HEK293T (cell line): ENCODE results near the gene MKRN2OS.

ENCODE experiments used
- CTBP1 ChIP-seq: fragments of 450-650 bp; IDR thresholded peaks from 2 replicates; pipeline ENCODE4 v1.6.1; 2016; ENCODE audit warnings: borderline replicate concordance
- ELF4 ChIP-seq: fragments of 450-650 bp; IDR thresholded peaks from 2 replicates; pipeline ENCODE4 v1.6.1; 2017; ENCODE audit warnings: antibody characterized with exemption
- FOXK2 ChIP-seq: fragments of 450-650 bp; IDR thresholded peaks from 2 replicates; pipeline ENCODE4 v1.6.1; 2016; ENCODE audit warnings: mild to moderate bottlenecking
- FOXM1 ChIP-seq: fragments of 450-650 bp; IDR thresholded peaks from 2 replicates; pipeline ENCODE4 v1.6.1; 2017; ENCODE audit warnings: mild to moderate bottlenecking, borderline replicate concordance
- HDGF ChIP-seq: fragments of 450-650 bp; IDR thresholded peaks from 2 replicates; pipeline ENCODE4 v1.6.1; 2017; ENCODE audit warnings: antibody characterized with exemption, borderline replicate concordance
- LEF1 ChIP-seq: fragments of 450-650 bp; IDR thresholded peaks from 2 replicates; pipeline ENCODE4 v1.6.1; 2017; ENCODE audit warnings: mild to moderate bottlenecking, borderline replicate concordance
- NFRKB ChIP-seq: fragments of 450-650 bp; IDR thresholded peaks from 2 replicates; pipeline ENCODE4 v1.6.1; 2016; ENCODE audit warnings: mild to moderate bottlenecking, moderate library complexity
- SUZ12 ChIP-seq: fragments of 450-650 bp; IDR thresholded peaks from 2 replicates; pipeline ENCODE4 v1.6.1; 2016; ENCODE audit warnings: mild to moderate bottlenecking
- ZNF384 ChIP-seq: fragments of 450-650 bp; IDR thresholded peaks from 2 replicates; pipeline ENCODE4 v1.6.1; 2016
- TF ChIP-seq, protein P1 (sequence below): fragments of 450-650 bp; IDR thresholded peaks from 2 replicates; pipeline ENCODE4 v1.6.1; 2016

DNA sequence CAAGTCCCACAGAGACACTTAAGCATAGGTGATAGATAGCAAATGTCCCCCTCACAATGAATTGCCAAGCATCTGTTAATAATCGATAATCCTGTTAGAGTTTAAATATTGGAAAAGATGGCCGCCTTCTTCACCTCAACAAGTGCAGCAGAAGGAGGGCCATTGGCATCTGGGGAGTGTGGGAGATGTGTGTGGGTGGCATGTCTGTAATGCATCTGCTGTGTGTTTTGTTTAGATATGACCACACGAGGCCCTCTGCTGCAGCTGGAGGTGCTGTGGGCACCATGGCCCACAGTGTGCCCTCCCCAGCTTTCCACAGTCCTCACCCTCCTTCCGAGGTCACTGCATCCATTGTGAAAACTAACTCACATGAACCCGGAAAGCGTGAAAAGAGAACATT is 24.5 kb upstream of the MKRN2OS start:
- no peak for TF ChIP-seq ELF4
- TF ChIP-seq SUZ12, result no peak
- no peak for TF ChIP-seq FOXK2
- no peak for TF ChIP-seq LEF1
- TF ChIP-seq ZNF384, result no peak
- TF ChIP-seq HDGF, result no peak
- TF ChIP-seq, protein P1, sequence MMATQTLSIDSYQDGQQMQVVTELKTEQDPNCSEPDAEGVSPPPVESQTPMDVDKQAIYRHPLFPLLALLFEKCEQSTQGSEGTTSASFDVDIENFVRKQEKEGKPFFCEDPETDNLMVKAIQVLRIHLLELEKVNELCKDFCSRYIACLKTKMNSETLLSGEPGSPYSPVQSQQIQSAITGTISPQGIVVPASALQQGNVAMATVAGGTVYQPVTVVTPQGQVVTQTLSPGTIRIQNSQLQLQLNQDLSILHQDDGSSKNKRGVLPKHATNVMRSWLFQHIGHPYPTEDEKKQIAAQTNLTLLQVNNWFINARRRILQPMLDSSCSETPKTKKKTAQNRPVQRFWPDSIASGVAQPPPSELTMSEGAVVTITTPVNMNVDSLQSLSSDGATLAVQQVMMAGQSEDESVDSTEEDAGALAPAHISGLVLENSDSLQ, result no peak
- TF ChIP-seq FOXM1, result no peak
- TF ChIP-seq CTBP1, result no peak
- no peak for TF ChIP-seq NFRKB
